Right lobe of liver (tissue), 4 donors: ENCODE results near the gene PCP4.
"Not testable (repeated sequence)": the region's sequence is repeated elsewhere in the genome, so short reads cannot be mapped to it uniquely, and the experiment has no call there.

ENCODE experiments used
- CTCF ChIP-seq, 4 donors: fragments of 200-600 bp in 3 of 4; fragments of 450-650 bp in 1 of 4; IDR thresholded peaks; one replicate each; pipeline versions ENCODE4 v1.5.1 to v1.8.0; 2016 to 2022; ENCODE audit warnings: antibody characterized with exemption in 4 of 4, mild to moderate bottlenecking in 2 of 4
- POLR2A ChIP-seq: fragments of 450-650 bp; IDR thresholded peaks from one replicate; pipeline ENCODE4 v1.6.1; 2017; ENCODE audit warnings: antibody characterized with exemption, mild to moderate bottlenecking
- donor health status: DM: no; HTN: no; CAD: no.
- donor health status: DM: no; HTN: no; CAD: no.
- donor health status: DM: no; HTN: yes; CAD: no.

GRCh38 chr21:39891863-39892262 lies 24.6 kb downstream of the PCP4 start:
- not testable (repeated sequence) for TF ChIP-seq CTCF (IDR thresholded peaks at IDR 0.05); POLR2A
